ENCODE data around the gene CD93.

The CD93 gene

DNA sequence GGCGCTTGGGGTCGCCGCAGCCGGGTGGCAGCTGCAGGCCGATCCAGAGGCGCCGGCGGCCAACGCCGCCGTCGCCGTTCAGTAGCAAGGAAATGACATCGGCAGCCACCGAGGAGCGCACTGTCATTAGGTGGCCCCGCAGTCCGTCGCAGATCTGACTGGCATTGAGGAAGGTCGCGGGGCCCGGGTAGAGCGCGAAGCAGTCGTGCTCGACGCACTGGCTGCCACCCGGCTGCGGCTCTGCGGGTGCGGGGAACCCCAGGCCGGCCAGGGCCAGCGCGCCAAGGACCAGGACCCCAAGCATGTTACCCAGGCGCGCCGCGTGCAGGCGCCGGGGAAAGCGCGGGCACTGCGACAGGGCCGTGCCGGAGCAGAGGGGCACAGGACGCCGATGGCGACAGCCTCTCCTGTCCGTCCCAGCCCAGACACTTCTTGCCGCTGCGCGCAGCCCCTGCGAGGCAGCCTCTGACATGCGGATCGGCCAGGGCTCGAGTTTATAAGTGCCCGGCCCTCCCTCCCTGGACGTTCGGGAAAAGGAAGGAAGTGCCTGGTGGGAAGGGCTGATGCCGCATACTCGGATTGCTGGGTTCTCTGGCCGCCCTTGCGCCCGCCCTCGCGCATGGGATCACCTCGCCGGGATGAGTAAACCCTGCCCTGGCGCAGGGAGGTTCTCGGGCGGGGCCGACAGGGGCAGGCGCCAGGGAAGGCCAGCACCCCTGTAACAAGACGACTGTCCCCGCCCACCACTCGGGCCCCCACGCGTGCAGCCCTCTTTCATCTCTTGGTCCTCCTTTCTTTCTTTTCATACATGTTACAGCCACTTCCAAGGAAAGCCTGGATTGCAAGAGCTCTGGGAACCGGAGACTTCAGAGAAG lies 36.7 kb downstream of the CD93 start, which contains the start of gene THBD:
Gene THBD, minus strand, starts transcription at position 472 of the 875 bp plus-strand sequence. Its CDS starts 168 bp downstream, at position 304.
- TF ChIP-seq, protein P1, sequence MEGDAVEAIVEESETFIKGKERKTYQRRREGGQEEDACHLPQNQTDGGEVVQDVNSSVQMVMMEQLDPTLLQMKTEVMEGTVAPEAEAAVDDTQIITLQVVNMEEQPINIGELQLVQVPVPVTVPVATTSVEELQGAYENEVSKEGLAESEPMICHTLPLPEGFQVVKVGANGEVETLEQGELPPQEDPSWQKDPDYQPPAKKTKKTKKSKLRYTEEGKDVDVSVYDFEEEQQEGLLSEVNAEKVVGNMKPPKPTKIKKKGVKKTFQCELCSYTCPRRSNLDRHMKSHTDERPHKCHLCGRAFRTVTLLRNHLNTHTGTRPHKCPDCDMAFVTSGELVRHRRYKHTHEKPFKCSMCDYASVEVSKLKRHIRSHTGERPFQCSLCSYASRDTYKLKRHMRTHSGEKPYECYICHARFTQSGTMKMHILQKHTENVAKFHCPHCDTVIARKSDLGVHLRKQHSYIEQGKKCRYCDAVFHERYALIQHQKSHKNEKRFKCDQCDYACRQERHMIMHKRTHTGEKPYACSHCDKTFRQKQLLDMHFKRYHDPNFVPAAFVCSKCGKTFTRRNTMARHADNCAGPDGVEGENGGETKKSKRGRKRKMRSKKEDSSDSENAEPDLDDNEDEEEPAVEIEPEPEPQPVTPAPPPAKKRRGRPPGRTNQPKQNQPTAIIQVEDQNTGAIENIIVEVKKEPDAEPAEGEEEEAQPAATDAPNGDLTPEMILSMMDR (IDR thresholded peaks at IDR 0.05; ENCODE audit: low read depth, low read length, missing control alignments): no peak
- in situ Hi-C loops (cut with HindIII; ENCODE audit: low sequenced_read_pairs): loop anchor here (25.0 kb wide), 1 partner anchor 712 kb away; no protein-coding TSS in a partner anchor
- no peak for DNase-seq (ENCODE audit: low read depth)
- peak within 1 kb of the TSS; percentile 45 for H3K4me3 ChIP-seq (ENCODE audit: low read depth, low read length)

DNA sequence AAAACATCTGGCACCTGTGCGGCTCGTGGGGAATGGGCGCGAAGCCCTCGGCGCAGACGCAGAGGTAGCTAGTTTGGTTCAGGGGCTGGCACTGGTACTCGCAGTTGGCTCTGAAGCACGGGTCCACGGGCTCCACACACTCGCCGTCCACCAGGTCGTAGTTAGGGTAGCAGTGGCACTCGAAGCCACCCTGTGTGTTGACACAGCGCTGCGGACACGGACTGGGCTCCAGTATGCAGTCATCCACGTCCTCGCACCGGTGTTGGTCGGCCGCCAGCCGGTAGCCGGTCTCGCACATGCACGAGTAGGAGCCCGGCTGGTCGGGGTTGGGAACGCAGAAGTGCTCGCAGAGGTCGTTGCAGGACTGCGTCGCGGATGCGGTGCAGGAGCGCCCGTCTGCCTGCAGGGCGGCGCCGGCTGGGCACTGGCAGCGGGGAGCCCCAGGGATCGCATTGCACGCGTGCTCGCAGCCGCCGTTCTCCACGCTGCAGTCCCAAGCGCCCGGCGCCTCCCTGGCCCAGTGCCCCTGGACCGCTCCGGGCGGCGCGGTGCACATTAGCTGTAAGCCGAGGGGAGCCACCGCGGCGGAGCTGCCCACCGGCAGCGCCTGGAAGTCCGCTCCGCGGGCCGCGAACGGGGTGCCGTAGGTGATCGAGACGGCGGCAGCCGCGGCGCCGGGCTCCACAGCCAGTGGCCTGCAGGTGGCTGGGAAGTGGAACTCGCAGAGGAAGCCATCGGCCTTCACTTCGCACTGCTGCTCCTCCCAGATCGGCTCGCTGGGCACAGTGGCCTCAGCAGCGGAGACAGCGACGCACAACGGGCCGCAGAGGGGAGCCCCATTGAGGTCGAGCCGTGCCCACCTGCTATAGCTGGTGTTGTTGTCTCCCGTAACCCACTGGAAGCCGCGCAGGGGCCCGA lies 37.6 kb downstream of the CD93 start:
- DNase-seq (ENCODE audit: low read depth): no peak
- peak overlapping the region; percentile 45 for H3K4me3 ChIP-seq (ENCODE audit: low read depth, low read length)
- TF ChIP-seq, protein P1 (IDR thresholded peaks at IDR 0.05; ENCODE audit: low read depth, low read length, missing control alignments): peak; percentile 37
- in situ Hi-C loops (cut with HindIII; ENCODE audit: low sequenced_read_pairs): loop anchor here (25.0 kb wide), 1 partner anchor 711 kb away; no protein-coding TSS in a partner anchor

DNA sequence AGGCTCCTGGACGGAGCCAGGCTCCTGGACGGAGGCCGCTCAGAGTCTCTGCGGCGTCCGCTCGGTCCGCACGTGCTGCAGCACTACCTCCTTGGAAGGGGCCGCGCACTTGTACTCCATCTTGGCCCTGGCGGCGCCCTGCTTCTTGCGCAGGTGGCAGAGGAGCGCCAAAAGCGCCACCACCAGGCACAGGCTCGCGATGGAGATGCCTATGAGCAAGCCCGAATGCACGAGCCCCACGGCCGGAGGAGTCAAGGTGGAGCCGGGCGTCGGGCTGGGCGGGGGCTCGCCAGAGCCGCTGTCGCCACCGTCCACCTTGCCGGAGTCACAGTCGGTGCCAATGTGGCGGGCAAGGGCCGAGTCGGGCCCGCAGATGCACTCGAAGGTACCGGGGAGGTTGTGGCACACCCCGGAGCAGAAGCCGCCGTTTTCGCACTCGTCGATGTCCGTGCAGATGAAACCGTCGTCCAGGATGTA lies 38.3 kb downstream of the CD93 start:
- in situ Hi-C loops (cut with HindIII; ENCODE audit: low sequenced_read_pairs): loop anchor here (25.0 kb wide), 1 partner anchor 710 kb away; no protein-coding TSS in a partner anchor

DNA sequence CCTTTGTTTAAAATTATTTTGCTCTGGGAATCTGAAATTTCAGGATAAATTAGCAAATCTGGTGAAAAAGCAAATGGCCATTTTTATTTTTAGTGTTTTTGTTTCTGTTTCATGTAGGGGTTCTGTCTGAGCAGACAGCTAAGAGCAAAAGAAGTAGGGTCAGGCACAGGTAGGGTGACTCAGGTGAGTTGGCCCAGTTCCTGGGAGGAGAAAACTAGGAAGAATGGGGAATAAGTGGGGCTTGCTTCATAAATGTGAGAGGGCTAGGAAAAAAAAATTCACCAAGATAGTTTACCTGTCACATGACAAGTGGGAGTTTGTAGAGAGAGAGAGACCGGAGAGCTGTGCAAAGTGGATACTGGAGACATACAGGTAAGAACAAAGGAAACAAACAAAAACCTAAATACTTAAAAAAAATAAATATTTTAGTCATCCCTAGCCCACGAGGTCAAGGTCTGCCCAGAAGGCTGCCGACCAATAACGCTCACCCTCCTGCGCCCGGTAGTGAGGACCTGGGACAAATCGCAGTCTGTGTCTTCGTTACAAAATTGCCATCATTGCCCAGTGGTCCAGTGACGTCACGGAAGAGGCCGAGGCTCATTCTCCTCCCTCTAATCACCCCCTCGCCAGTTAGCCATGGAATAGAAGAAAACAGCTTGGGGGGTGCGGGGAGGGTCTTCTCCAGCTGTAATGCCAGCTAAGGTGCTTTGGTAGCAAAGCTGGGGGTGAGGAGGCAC lies 39.0 kb downstream of the CD93 start:
- DNase-seq (ENCODE audit: low read depth): no peak
- H3K4me3 ChIP-seq (ENCODE audit: low read depth, low read length): no peak overlapping the region
- in situ Hi-C loops (cut with HindIII; ENCODE audit: low sequenced_read_pairs): loop anchor here (25.0 kb wide), 1 partner anchor 710 kb away; no protein-coding TSS in a partner anchor
- TF ChIP-seq, protein P1 (IDR thresholded peaks at IDR 0.05; ENCODE audit: low read depth, low read length, missing control alignments): no peak

More for the DNA sequence above, 38.3 kb downstream of the CD93 start:
- H3K4me3 ChIP-seq (ENCODE audit: low read depth, low read length): peak overlapping the region; percentile 45
- no peak for DNase-seq (ENCODE audit: low read depth)
- TF ChIP-seq, protein P1 (IDR thresholded peaks at IDR 0.05; ENCODE audit: low read depth, low read length, missing control alignments): no peak

DNA sequence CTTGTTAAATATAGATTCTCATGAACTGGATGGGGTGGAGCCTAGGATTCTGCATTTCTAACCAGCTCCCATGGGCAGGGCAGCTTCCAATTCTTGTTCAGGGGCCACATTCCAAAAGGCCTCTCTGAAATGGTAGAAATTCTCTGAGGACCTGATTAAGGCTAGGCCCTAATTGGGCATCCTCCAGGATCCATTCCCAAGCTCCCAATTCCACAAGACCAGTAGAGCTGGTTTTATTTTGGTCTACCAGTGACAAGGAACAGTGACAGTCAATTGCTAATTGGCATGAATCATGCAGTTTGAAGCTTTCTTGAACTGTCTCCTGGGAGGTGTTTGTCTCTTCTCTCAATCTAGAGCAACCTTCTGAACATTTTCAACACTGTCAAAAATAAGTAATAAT lies 39.7 kb downstream of the CD93 start:
- no peak for DNase-seq (ENCODE audit: low read depth)
- no peak overlapping the region for H3K4me3 ChIP-seq (ENCODE audit: low read depth, low read length)
- in situ Hi-C loops (cut with HindIII; ENCODE audit: low sequenced_read_pairs): loop anchor here (25.0 kb wide), 1 partner anchor 709 kb away; no protein-coding TSS in a partner anchor
- TF ChIP-seq, protein P1 (IDR thresholded peaks at IDR 0.05; ENCODE audit: low read depth, low read length, missing control alignments): no peak
